GM12878 (cell line): ENCODE results near the gene RAD18. TPM values are rescaled to one million over a fixed set of nuclear protein-coding genes. Genes with fewer than 3 reads are reported as not detected.

Experiments
- ATAC-seq: fragments of 200-7000 bp; cut with Tn5 transposase; 3 replicates; pipeline ENCODE4 v1.9.1; 2020; ENCODE audit warnings: mild to moderate bottlenecking, moderate library complexity
- BruUV-seq: library from RNA; stranded (reverse); fragments of 400-500 nt; replicated peaks from 2 replicates; lab custom pipeline; 2021; lab: Mats Ljungman, UMichigan
- CTCF ChIA-PET: fragments of 300-600 bp; sonication (Branson Sonifier 250); formaldehyde crosslinking; extraction: SDS; loops from one replicate; lab custom pipeline; 2021; ENCODE audit warnings: inconsistent platforms; lab: Yijun Ruan, JAX
- POLR2A ChIA-PET: fragments of 350-600 bp; formaldehyde crosslinking; extraction: SDS; loops from one replicate; lab custom pipeline; 2021; ENCODE audit warnings: inconsistent platforms; lab: Charles Lee
- RAD21 ChIA-PET: fragments of 300-600 bp; sonication (Branson Sonifier 250); formaldehyde crosslinking; loops from one replicate; lab custom pipeline; 2023; ENCODE audit warnings: antibody characterized with exemption; ENCODE audit not compliant: unreplicated experiment; lab: Charles Lee
- SMC1A ChIA-PET: fragments of 300-600 bp; sonication (Branson Sonifier 250); formaldehyde crosslinking; loops from one replicate; lab custom pipeline; 2023; ENCODE audit not compliant: unreplicated experiment, uncharacterized antibody; lab: Charles Lee
- DNase-seq: peaks from one replicate; pipeline ENCODE4 v3.0.0-alpha.2; 2011; ENCODE audit warnings: low read depth, low spot score
- FAIRE-seq: peaks from 3 replicates; lab custom pipeline; 2011; peaks lifted over from hg19 to GRCh38; lab: Jason Lieb, UNC
- H2AFZ ChIP-seq: 2 replicates; pipeline ENCODE4 v1.6.0; 2011; ENCODE audit warnings: low read depth, low read length, control low read depth; ENCODE audit not compliant: control insufficient read depth
- H3K27ac ChIP-seq: 2 replicates; pipeline ENCODE4 v1.5.1; 2011; ENCODE audit warnings: control low read depth; ENCODE audit not compliant: control insufficient read depth, insufficient read depth
- H3K27me3 ChIP-seq, 2 experiments: replicated peaks in 1 of 2; 2 replicates each; pipeline versions ENCODE4 v1.6.0 to v1.6.1; 2011; ENCODE audit warnings: low read length in 1 of 2; ENCODE audit not compliant: control insufficient read depth in 2 of 2, insufficient read depth in 2 of 2
- H3K36me3 ChIP-seq, 2 experiments: 2 replicates each; pipeline ENCODE4 v1.5.1; 2011; ENCODE audit warnings: low read length in 1 of 2; ENCODE audit not compliant: control insufficient read depth in 2 of 2, insufficient read depth in 2 of 2
- H3K4me1 ChIP-seq: 2 replicates; pipeline ENCODE4 v1.6.1; 2011; ENCODE audit warnings: mild to moderate bottlenecking, low read length, moderate library complexity, mixed read lengths; ENCODE audit not compliant: control insufficient read depth, insufficient read depth
- H3K4me2 ChIP-seq: 2 replicates; pipeline ENCODE4 v1.6.0; 2011; ENCODE audit warnings: control low read depth; ENCODE audit not compliant: control insufficient read depth, insufficient read depth
- H3K4me3 ChIP-seq: fragments of 200-600 bp; sonication (generic); 2 replicates; pipeline ENCODE4 v1.5.1; 2016
- H3K79me2 ChIP-seq: 2 replicates; pipeline ENCODE4 v1.6.0; 2011; ENCODE audit warnings: low read length; ENCODE audit not compliant: control insufficient read depth, insufficient read depth
- H3K9ac ChIP-seq: 2 replicates; pipeline ENCODE4 v1.8.0; 2011; ENCODE audit warnings: low read length, control low read depth, mixed read lengths; ENCODE audit not compliant: control insufficient read depth, insufficient read depth
- H3K9me3 ChIP-seq: replicated peaks from 3 replicates; pipeline ENCODE4 v1.5.1; 2011; ENCODE audit warnings: mild to moderate bottlenecking, low read length; ENCODE audit not compliant: control insufficient read depth, insufficient read depth
- H4K20me1 ChIP-seq: 2 replicates; pipeline ENCODE4 v1.6.0; 2011; ENCODE audit not compliant: control insufficient read depth, insufficient read depth
- CHD4 ChIP-seq: fragments of 200-600 bp; sonication (generic); IDR thresholded peaks from 2 replicates; pipeline ENCODE4 v1.6.1; 2016; ENCODE audit warnings: mild to moderate bottlenecking
- FOXM1 ChIP-seq: IDR thresholded peaks from 2 replicates; pipeline ENCODE4 v1.6.1; 2012; ENCODE audit warnings: low read depth, mild to moderate bottlenecking, inconsistent platforms, low read length, moderate library complexity
- MTA3 ChIP-seq: IDR thresholded peaks from 2 replicates; pipeline ENCODE4 v1.6.1; 2012; ENCODE audit warnings: low read length, inconsistent platforms, borderline replicate concordance
- WGBS: methylation state at CpG from one replicate; pipeline ENCODE4 v1.1.6; 2016; ENCODE audit warnings: low lambda C conversion rate; ENCODE audit not compliant: insufficient replicate concordance, insufficient coverage; ENCODE audit errors: missing lambda C conversion rate; 5-methylcytosine and 5-hydroxymethylcytosine counted together
- in situ Hi-C: fragments of 300-500 bp; cut with MboI; formaldehyde crosslinking; loops from 9 replicates; pipeline ENCODE4 v1.14.3; 2018; ENCODE audit warnings: mixed read lengths
- intact Hi-C: fragments of 100-400 bp; cut with micrococcal nuclease; formaldehyde crosslinking; loops from one replicate; pipeline ENCODE4 v1.14.2; 2022; ENCODE audit not compliant: unreplicated experiment
- polyA plus RNA-seq, 11 experiments: library from polyadenylated mRNA; depleted of rRNA in 4 of 11; unstranded in 6 of 11; stranded (reverse) in 5 of 11; fragments of >200 nt; fragmentation: Nextera tagmentation in 4 of 11; fragmentation: Illumina TruSeq in 1 of 11; extraction: Ambion mirVana in 4 of 11; extraction: Trizol in 1 of 11; gene quantifications; 1 replicate in 1 of 11; 2 replicates in 10 of 11; pipeline versions ENCODE4 v1.2.1 to v1.2.3, GENCODE V29; 2011 to 2016; ENCODE audit warnings: inconsistent platforms in 2 of 11, missing spikeins in 2 of 11, low read depth in 1 of 11
- total RNA-seq, 4 experiments: library from RNA; depleted of rRNA in 3 of 4; stranded (reverse); fragments of >200 nt in 3 of 4; fragmentation: Illumina TruSeq in 1 of 4; extraction: Trizol in 1 of 4; gene quantifications; 2 replicates each; pipeline versions ENCODE4 v1.2.1 to v1.2.3, GENCODE V29; 2013 to 2021
- TF ChIP-seq, protein P1 (sequence below): IDR thresholded peaks from 2 replicates; pipeline ENCODE4 v1.6.1; 2012; ENCODE audit warnings: low read depth, low read length, improper control_type of control experiment

The RAD18 gene
- total and polyA plus RNA-seq, 10 of the 15 experiments (the other 5 are each of a cell fraction or from before 2014, with no cell fraction given), result 8.7 to 38.6 (median 19.2) TPM

DNA sequence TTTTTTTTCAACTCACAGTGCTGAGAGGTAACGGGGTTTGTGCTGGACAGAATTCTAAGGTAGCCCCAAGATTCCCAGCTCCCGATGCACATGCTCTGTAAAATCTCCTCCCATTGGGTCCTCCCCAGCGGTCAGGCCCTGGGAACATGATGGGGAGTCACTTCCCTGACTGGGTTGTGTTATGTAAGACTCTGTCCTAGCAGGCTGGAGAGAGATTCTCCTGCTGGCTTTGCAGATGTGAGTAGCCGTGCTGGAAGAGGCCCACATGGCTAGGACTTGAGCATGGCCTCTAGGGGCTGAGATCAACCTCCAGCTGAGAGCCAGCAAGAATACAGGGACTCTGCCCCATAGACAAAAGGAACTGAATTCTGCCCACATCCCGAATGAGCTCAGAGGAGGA, 110.2 kb downstream of the RAD18 start:
- DNase-seq (no peak), ATAC-seq (no peak), FAIRE-seq (no peak)
- Histone ChIP-seq H3K36me3 (no peaks in the 10 kb centered on the region), H3K27me3 (no peaks in the 10 kb centered on the region), H3K79me2 (no peaks in the 10 kb centered on the region), H3K27ac (no peak overlapping the region), H3K4me1 (no peaks in the 10 kb centered on the region), H3K4me3 (no peak overlapping the region), H3K9me3 (no peaks in the 10 kb centered on the region), H3K9ac (no peak overlapping the region), H3K4me2 (no peak overlapping the region), H2AFZ (no peak overlapping the region), H4K20me1 (no peaks in the 10 kb centered on the region)
- no TSS peak for BruUV-seq
- ChIA-PET RAD21 (no interaction called here), CTCF (no interaction called here), SMC1A (no interaction called here), POLR2A (no interaction called here)
- TF ChIP-seq, protein P1, sequence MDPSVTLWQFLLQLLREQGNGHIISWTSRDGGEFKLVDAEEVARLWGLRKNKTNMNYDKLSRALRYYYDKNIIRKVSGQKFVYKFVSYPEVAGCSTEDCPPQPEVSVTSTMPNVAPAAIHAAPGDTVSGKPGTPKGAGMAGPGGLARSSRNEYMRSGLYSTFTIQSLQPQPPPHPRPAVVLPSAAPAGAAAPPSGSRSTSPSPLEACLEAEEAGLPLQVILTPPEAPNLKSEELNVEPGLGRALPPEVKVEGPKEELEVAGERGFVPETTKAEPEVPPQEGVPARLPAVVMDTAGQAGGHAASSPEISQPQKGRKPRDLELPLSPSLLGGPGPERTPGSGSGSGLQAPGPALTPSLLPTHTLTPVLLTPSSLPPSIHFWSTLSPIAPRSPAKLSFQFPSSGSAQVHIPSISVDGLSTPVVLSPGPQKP, result no peak
- TF ChIP-seq FOXM1 (no peak), MTA3 (no peak)
- intact Hi-C loops (no loop called here), in situ Hi-C loops (no loop called here)
- WGBS, result 95% methylated on average over 5 of the region's 5 CpGs

DNA sequence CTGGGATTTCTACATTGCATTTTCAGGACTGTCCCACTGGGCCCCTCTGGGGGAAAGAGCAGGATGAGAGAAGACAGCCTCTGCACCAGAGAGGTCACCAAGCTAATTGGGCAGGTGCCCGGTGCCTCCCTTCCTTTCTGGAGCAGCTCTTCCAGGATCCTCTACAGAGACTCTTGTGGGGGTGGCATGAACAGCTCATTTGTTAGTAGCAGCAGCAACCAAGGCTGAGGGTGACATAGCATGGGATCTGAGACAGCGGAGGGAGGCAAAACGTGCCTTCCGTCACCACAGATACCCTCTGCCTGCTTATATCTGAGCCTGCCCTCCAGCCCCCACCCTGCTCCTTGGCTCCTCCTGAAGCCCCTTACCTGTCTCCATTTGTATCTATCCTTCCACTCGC, 110.8 kb downstream of the RAD18 start:
- Histone ChIP-seq H3K27ac (no peak overlapping the region), H4K20me1 (no peaks in the 10 kb centered on the region), H3K4me2 (no peak overlapping the region), H3K36me3 (no peaks in the 10 kb centered on the region), H3K79me2 (no peaks in the 10 kb centered on the region), H3K9me3 (no peaks in the 10 kb centered on the region), H3K4me3 (no peak overlapping the region), H3K4me1 (no peaks in the 10 kb centered on the region), H3K9ac (no peak overlapping the region), H2AFZ (no peak overlapping the region), H3K27me3 (no peaks in the 10 kb centered on the region)
- FAIRE-seq, result no peak
- no peak for TF ChIP-seq CHD4
- DNase-seq, result no peak
- ChIA-PET SMC1A (no interaction called here), RAD21 (no interaction called here), CTCF (no interaction called here), POLR2A (no interaction called here)
- intact Hi-C loops (no loop called here), in situ Hi-C loops (no loop called here)
- ATAC-seq, result no peak
- 100% methylated on average over 3 of the region's 5 CpGs for WGBS
- BruUV-seq, result no TSS peak
